ENCODE data around the gene CCSER1. TPM values are rescaled to one million over a fixed set of nuclear protein-coding genes. Genes with fewer than 3 reads are reported as not detected.

The CCSER1 gene
- total and polyA plus RNA-seq, 2 experiments from 2014 or later: 2.9 to 3.4 TPM

GRCh38 chr4:90425893-90426292 lies 298.7 kb downstream of the CCSER1 start:
- ATAC-seq (no peak), DNase-seq (ENCODE audit: low spot score) (no peak)
- Histone ChIP-seq H3K9me2 (ENCODE audit: insufficient read depth) (no peaks in the 10 kb centered on the region), H3K4me3 (no peak overlapping the region), H3K36me3 (ENCODE audit: insufficient read depth) (no peaks in the 10 kb centered on the region), H3K79me2 (replicated peaks; ENCODE audit: insufficient read depth) (no peaks in the 10 kb centered on the region), H3K4me1 (ENCODE audit: insufficient read depth) (no peaks in the 10 kb centered on the region), H3K4me2 (no peak overlapping the region), H3F3A (replicated peaks; ENCODE audit: low read depth) (no peaks in the 10 kb centered on the region), H3K27me3 (ENCODE audit: insufficient read depth) (no peaks in the 10 kb centered on the region), H2AFZ (no peak overlapping the region), H3K27ac (ENCODE audit: low read depth) (no peak overlapping the region), H4K20me1 (replicated peaks; ENCODE audit: insufficient read depth) (no peaks in the 10 kb centered on the region)
- no peaks in the 10 kb centered on the region; the same call in 2 of the 3 replicates for H3K9me3 Mint-ChIP-seq
- H3K4me1 Mint-ChIP-seq: peaks cover 4% of the 10 kb centered on the region; the same call in 2 of the 3 replicates
- TF ChIP-seq CREB1 (CRISPR knock-in tag; IDR thresholded peaks at IDR 0.05; ENCODE audit: low read depth) (no peak), JUNB (IDR thresholded peaks at IDR 0.05; ENCODE audit: unreplicated experiment) (no peak)
- no peak overlapping the region for H3K27ac Mint-ChIP-seq
- H3K27me3 Mint-ChIP-seq (ENCODE audit: insufficient read depth, low read depth, poor library complexity): no peaks in the 10 kb centered on the region
- H3K36me3 Mint-ChIP-seq (ENCODE audit: low read depth): peaks cover 4% of the 10 kb centered on the region; the same call in 1 of the 3 replicates
- H3K4me3 Mint-ChIP-seq: no peak overlapping the region

GRCh38 chr4:90438522-90438921 lies 311.3 kb downstream of the CCSER1 start:
- no peaks in the 10 kb centered on the region for H3K9me3 Mint-ChIP-seq
- TF ChIP-seq ETS1 (IDR thresholded peaks at IDR 0.05): no peak
- no peak for TF ChIP-seq JUNB (IDR thresholded peaks at IDR 0.05; ENCODE audit: unreplicated experiment)
- no peak for TF ChIP-seq STAT1 (IDR thresholded peaks at IDR 0.05; ENCODE audit: unreplicated experiment)
- TF ChIP-seq EZH2 (IDR thresholded peaks at IDR 0.05; ENCODE audit: low read depth, unreplicated experiment): no peak
- Histone ChIP-seq H4K20me1 (replicated peaks; ENCODE audit: insufficient read depth) (no peaks in the 10 kb centered on the region), H3K36me3 (ENCODE audit: insufficient read depth) (no peaks in the 10 kb centered on the region), H3F3A (replicated peaks; ENCODE audit: low read depth) (no peaks in the 10 kb centered on the region), H3K27me3 (ENCODE audit: insufficient read depth) (no peaks in the 10 kb centered on the region), H3K4me2 (no peak overlapping the region), H2AFZ (no peak overlapping the region), H3K79me2 (replicated peaks; ENCODE audit: insufficient read depth) (no peaks in the 10 kb centered on the region), H3K9me2 (ENCODE audit: insufficient read depth) (no peaks in the 10 kb centered on the region), H3K27ac (ENCODE audit: low read depth) (no peak overlapping the region), H3K4me3 (no peak overlapping the region), H3K4me1 (ENCODE audit: insufficient read depth) (no peaks in the 10 kb centered on the region)
- no peaks in the 10 kb centered on the region for H3K36me3 Mint-ChIP-seq (ENCODE audit: low read depth)
- H3K4me1 Mint-ChIP-seq: no peaks in the 10 kb centered on the region
- no peak overlapping the region for H3K4me3 Mint-ChIP-seq
- ATAC-seq (no peak), DNase-seq (ENCODE audit: low spot score) (no peak)
- H3K27me3 Mint-ChIP-seq (ENCODE audit: insufficient read depth, low read depth, poor library complexity): no peaks in the 10 kb centered on the region
- H3K27ac Mint-ChIP-seq: no peak overlapping the region

GRCh38 chr4:90441770-90442169 lies 314.6 kb downstream of the CCSER1 start:
- no peak for TF ChIP-seq ZNF331 (CRISPR knock-in tag; IDR thresholded peaks at IDR 0.05; ENCODE audit: low read depth)
- no peak for TF ChIP-seq POLR2AphosphoS5 (IDR thresholded peaks at IDR 0.05; ENCODE audit: low read depth)
- TF ChIP-seq STAT1 (IDR thresholded peaks at IDR 0.05; ENCODE audit: unreplicated experiment): no peak
- TF ChIP-seq REST (IDR thresholded peaks at IDR 0.05; ENCODE audit: unreplicated experiment): no peak
- TF ChIP-seq EZH2phosphoT487 (IDR thresholded peaks at IDR 0.05; ENCODE audit: unreplicated experiment): no peak
- TF ChIP-seq CTCF (conservative IDR thresholded peaks at IDR 0.05; ENCODE audit: low read depth in 2 of 2): no peak
- Mint-ChIP-seq H3K4me3 (no peak overlapping the region), H3K9me3 (no peaks in the 10 kb centered on the region), H3K27ac (no peak overlapping the region), H3K4me1 (no peaks in the 10 kb centered on the region), H3K27me3 (ENCODE audit: insufficient read depth, low read depth, poor library complexity) (no peaks in the 10 kb centered on the region), H3K36me3 (ENCODE audit: low read depth) (no peaks in the 10 kb centered on the region)
- ATAC-seq (no peak), DNase-seq (ENCODE audit: low spot score) (no peak)
- no peak overlapping the region for H3K27ac ChIP-seq (ENCODE audit: low read depth)
- no peaks in the 10 kb centered on the region for H4K20me1 ChIP-seq (replicated peaks; ENCODE audit: insufficient read depth)
- H3K36me3 ChIP-seq (ENCODE audit: insufficient read depth): no peaks in the 10 kb centered on the region
- H3K4me3 ChIP-seq: no peak overlapping the region
- no peaks in the 10 kb centered on the region for H3F3A ChIP-seq (replicated peaks; ENCODE audit: low read depth)
- H3K79me2 ChIP-seq (replicated peaks; ENCODE audit: insufficient read depth): no peaks in the 10 kb centered on the region
- no peak overlapping the region for H3K4me2 ChIP-seq
- H3K4me1 ChIP-seq (ENCODE audit: insufficient read depth): no peaks in the 10 kb centered on the region
- no peaks in the 10 kb centered on the region for H3K9me2 ChIP-seq (ENCODE audit: insufficient read depth)
- no peak overlapping the region for H2AFZ ChIP-seq
- H3K27me3 ChIP-seq (ENCODE audit: insufficient read depth): no peaks in the 10 kb centered on the region
